ENCODE measurements around the gene SRA1. TPM values are rescaled to one million over a fixed set of nuclear protein-coding genes. Genes with fewer than 3 reads are reported as not detected.
"Not testable (repeated sequence)": the region's sequence is repeated elsewhere in the genome, so short reads cannot be mapped to it uniquely, and the experiment has no call there.

The SRA1 gene
- 31.8 TPM for total RNA-seq
- long read RNA-seq, transcript SRA1-205 (4 exons, 1,466 nt), result minor isoform, 8 of 69 reads
- long read RNA-seq, transcript SRA1-201 (5 exons, 2,107 nt), result major isoform, 53 of 69 reads
- long read RNA-seq, partial matches to known transcripts, result 0 of 69 reads
- long read RNA-seq, other reads (novel, unspliced or antisense), result 6 of 69 reads

DNA sequence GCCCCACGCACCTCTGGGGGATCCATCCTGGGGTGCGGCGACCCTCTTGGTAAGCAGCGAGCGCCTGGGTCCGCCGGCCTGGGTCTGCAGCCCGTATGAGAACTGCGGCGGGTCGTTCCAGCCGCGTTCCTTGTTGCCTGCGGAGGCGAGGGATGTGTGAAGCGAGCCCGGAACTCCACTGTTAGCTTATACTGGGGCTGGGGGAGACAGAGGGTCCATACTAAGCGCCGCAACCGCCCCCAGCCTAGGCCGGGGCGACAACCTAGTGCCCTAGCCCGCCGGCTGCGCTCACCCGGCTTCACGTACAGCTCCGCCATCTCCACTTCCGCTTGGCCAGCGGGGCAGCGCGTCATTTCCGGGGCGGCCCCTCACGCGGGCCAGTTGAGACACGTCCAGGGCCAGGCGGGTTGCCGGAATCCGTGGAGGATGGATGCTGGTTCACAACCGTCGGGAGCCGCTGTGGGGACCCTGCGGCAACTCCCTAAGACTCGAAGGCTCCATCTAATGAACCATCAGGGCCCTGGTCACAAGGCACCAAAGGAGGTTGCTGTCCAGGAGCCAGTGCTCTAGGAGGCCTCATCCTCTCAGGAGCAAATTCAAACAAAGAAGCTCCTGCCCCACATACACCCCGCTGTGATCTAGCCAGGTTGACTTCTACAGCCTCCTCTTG, at the start of gene SRA1:
TSS of gene SRA1 (minus strand) at position 338 of the 670 bp plus-strand sequence. CDS start at position 317, 21 bp downstream.
- DNase-seq (ENCODE audit: low spot score), result peak; percentile 98
- intact Hi-C loops (cut with DNase I), result no loop called here

DNA sequence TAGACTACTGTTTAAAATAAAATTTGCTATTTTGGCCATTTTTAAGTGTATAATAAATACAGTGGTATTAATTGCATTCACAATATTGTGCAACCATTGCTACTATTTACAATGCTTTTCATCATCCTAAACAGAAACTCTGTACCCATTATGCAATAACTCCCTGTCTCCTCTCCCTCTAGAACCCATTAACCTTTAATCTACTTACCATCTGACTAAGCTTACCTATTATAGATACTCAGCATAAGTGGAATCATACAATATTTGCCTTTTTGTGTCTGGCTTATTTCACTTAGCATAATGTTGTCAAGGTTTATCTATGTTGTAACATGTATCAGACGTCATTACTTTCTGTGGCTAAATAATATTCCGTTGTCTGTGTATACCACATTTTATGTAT, 49.8 kb upstream of the SRA1 start:
- intact Hi-C loops (cut with DNase I), result no loop called here
- DNase-seq (ENCODE audit: low spot score), result no peak

DNA sequence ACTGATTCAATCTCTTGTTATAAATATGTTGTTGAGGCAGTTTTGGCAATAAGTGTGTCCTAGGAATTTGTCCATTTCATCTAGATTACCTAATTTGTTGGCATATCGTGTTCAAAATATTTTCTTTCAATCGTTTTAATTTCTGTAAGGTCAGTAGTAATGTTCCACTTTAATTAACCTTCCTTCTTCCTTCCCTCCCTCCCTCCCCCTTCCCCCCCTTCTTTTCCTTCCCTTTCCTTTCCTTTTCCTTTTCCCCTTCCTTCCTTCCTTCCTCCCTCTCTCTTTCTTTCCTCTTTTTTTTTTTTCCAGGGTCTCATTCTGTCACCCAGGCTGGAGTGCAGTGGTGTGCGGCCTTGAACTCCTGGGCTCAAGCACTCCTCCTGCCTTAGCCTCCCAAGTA, 48.6 kb upstream of the SRA1 start:
- no peak for DNase-seq (ENCODE audit: low spot score)
- intact Hi-C loops (cut with DNase I), result no loop called here

DNA sequence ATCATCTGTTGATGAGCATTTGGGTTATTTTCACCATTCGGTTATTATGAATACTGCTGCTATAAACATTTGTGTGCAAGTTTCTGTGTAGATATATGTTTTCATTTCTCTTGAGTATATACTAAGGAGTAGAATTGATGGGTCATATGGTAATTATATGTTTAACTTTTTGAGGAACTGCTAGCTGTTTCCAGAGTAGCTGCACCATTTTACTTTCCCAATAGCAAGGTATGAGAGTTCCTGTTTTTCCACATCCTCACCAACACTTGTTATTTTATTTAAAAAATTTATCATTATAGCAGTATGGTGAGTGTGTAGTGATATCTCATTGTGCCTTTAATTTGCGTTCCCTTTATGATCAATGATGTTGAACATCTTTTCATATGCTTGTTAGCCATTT, 46.5 kb upstream of the SRA1 start:
- DNase-seq (ENCODE audit: low spot score), result no peak
- intact Hi-C loops (cut with DNase I), result no loop called here

DNA sequence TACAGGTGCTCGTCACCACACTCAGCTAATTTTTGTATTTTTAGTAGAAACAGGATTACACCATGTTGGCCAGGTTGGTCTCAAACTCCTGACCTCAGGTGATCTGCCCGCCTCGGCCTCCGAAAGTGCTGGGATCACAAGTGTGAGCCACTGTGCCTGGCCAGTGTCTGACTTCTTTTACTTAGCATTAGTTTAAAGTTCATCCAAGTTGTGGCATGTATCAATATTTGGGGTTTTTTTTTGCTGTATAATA, 46.1 kb upstream of the SRA1 start:
- DNase-seq (ENCODE audit: low spot score); intact Hi-C loops (cut with DNase I): not testable (repeated sequence)

DNA sequence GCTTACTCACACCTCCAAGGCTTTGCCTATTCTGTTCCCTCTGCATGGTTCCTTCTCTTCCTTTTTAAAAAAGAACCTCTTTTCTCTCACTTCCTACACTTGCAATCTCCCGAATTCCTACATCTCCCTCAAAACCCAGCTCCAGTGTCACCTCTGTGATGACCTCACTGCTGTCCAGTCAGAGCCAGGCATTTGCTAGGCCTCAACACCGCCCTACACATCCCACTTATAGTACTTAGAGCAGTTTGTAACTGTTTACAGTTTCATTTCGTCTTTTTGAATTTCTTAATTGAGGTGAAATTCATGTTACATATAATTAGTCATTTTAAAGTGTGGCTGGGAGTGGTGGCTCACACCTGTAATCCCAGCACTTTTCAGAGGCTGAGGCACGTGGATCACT, 44.9 kb upstream of the SRA1 start:
- intact Hi-C loops (cut with DNase I), result no loop called here
- no peak for DNase-seq (ENCODE audit: low spot score)

DNA sequence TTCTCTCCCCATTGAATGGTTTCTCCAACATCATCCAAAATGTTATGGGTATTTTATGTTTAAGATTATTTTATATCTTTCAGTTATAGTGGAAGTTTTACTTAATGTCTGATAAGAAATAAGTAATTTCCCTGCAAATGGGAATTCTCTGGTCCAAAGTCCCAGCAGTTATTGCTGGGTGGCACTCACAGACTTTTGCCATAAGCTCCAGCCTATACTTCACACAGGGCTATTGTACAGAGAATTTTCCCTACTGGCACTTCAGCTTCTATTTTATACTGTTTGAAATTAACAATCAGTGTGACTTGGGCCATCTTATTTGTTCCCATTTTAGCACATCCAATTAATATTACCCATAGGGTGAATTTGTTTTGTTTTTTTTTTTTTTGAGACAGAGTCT, 42.8 kb upstream of the SRA1 start:
- intact Hi-C loops (cut with DNase I), result no loop called here
- DNase-seq (ENCODE audit: low spot score), result no peak

DNA sequence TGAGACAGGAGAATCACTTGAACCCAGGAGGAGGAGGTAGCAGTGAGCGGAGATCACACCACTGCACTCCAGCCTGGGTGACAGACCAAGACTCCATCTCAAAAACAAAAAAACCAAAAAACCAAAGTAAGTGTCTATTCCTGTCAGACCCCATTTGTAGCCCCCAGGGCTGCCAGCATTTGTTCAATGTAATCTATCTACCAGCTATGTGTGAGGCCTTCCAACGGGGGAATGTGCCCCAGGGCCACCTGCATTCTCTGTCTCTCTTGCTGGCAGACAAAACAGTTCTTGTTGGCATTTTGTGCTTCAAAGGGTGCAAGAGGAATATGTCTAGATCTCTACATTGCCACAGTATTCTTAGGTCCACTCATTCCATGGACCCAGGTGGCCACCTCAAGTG, 41.6 kb upstream of the SRA1 start:
- intact Hi-C loops (cut with DNase I), result no loop called here
- DNase-seq (ENCODE audit: low spot score), result no peak

DNA sequence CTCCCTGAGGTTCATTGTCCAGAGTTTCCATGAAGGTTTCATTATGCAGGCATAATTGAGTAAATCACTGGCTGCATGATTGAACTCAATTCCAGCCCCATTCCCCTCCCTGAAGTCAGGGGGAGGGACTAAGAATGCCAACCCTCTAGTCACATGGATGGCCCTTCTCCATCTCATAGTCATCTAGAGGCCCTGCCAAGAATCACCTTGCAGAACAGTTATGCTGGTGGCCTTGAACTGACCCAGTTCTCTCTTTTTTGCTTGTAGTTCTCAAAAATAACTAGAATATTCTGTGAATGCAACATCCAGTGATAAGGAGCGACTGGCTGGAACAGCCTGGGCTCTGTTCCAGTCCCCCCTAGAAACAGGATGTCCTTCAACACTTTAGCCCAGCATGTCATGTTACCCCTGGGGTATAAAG, 39.1 kb upstream of the SRA1 start:
- no peak for DNase-seq (ENCODE audit: low spot score)
- intact Hi-C loops (cut with DNase I), result no loop called here

DNA sequence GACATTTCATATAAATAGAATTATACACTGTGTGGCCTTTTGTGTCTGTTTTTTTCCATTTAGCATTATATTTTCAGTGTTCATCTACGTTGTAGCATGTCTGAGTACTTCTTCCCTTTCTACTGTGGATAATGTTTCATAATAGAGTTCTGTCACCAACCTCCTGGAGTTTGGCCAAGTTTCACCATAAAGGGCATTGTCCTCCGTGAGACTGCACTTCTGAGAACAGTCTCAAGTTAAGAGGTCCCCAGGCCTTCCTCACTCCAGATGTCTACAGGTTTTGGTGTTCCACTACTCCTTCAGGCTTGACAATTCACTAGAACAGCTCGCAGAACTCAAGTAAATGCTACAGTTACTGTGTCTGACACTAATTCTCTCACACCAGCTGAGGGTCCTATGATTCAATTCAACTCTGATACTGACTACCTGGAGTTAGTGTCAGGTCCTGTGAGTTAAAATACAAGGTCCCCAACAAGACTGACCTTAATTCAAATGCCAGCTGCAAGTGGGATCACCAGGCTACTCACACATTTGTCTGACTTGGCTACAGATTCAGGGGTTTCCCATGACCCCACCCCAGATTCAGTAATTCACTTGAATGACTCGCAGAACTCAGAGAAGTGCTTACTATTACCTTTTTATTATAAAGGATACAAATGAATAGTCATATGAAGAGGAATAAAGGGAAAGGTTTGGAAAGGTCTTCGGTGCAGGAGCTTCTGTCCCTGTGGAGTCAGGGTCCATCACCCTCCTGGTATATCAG, 38.4 kb upstream of the SRA1 start:
- DNase-seq (ENCODE audit: low spot score), result no peak
- intact Hi-C loops (cut with DNase I), result no loop called here

DNA sequence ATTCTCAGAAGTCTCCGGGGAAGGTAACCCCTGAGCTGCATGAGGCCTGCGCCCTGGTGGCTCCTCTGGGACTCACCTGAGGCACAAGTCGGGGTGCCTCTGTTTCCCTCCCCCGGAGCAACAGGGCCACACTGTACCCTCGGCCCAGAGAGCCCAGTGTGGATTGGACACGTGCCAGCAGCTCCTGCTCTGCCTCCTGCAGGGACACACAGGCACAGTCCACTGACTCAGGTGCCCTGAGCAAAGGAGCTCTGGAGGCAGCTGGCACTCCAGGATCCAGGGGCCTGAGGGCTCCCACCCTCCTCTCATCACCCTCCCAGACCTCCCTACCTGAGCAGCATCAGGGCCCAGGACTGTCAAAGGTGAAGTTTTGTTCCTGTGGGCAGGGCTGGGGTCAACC, 36.9 kb upstream of the SRA1 start:
- no peak for DNase-seq (ENCODE audit: low spot score)
- intact Hi-C loops (cut with DNase I), result no loop called here

DNA sequence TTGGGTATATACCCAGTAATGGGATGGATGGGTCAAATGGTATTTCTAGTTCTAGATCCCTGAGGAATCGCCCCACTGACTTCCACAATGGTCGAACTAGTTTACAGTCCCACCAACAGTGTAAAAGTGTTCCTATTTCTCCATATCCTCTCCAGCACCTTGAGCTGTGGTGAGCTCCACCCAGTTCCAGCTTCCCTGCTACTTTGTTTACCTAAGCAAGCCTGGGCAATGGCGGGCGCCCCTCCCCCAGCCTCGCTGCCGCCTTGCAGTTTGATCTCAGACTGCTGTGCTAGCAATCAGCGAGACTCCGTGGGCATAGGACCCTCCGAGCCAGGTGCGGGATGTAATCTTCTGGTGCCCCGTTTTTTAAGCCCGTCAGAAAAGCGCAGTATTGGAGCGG, 35.8 kb upstream of the SRA1 start:
- DNase-seq (ENCODE audit: low spot score); intact Hi-C loops (cut with DNase I): not testable (repeated sequence)

DNA sequence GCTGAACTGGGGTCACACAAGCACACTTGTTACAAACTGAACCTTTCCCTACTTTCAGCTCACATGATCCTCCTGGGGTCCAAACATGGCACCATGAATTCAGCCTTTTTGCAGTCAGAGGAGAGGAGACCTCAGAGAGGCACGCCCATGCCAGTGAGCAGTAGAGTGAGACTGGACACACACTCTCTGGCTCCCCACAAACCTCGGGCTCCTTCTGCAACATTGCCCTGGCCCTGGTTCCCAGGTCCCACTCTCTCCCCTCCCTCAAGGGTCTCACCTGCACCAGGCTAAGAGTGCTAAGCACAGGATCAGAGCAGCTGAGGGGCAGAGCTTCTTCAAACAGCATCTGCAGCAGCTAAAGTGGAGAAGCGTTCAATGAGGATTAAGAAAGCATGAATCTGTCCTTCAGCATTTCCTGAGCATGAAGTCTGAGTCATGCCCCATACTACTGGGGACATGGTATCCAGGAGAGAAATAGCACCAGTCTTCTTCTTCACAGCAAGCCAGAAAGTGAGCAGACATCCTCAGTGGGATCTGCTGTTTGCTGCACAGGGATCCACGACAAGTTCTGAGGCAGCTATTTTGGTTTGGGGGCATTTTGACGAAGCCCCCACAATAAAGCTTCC, 34.6 kb upstream of the SRA1 start:
- DNase-seq (ENCODE audit: low spot score), result no peak
- intact Hi-C loops (cut with DNase I), result no loop called here

DNA sequence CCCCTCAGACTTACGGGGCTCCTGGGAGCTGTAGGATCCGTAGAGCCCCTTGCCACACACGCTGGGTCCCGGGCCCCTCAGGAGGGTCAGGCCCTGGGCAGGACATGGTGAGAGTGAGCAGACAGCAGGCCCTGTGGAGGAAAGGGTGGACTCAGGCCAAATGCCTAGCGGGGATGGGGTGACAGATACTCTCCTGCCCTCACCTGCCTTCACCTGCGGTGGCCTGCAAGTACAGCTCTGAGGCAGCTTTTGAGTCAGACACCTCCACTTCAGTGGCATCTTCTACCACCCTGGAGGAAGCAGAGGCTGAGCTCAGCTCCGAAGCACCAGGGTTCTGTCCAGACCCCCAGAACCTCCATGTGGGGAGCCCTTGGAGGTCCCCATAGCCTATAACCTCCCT, 33.6 kb upstream of the SRA1 start:
- intact Hi-C loops (cut with DNase I), result no loop called here
- no peak for DNase-seq (ENCODE audit: low spot score)

DNA sequence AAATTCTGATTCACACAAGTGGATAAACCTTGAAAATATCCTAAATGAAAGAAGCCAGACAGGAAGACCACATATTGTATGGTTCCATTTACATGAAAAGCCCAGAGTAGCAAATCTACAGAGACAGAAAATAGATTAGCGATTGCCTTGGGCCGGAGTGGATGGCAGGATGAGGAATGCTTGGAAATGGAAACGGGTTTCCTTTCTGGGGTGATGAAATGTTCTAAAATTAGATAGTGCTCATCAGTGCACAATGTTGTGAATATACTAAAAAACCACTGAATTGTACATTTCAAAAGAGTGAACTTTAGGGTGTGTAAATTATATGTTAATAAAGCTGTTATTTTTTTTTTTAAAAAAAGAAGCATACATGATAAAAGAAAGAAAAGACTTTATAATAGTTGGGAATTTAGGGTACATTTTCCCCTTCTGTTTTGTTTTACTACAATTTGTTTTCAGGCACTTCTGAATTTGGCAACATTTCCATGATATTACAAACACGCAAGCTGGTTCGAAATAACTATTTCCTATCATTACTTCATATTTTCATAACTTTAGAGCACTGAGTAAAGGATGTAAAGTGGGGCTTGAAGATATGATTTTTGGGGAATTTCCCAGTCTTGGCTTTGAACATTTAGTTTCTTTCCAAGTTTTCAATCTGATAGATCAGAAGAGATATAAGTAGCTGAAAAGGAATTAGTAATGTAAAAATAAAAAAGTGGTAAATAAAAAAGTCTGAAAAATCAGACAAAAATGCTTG, 31.2 kb upstream of the SRA1 start:
- intact Hi-C loops (cut with DNase I), result no loop called here

DNA sequence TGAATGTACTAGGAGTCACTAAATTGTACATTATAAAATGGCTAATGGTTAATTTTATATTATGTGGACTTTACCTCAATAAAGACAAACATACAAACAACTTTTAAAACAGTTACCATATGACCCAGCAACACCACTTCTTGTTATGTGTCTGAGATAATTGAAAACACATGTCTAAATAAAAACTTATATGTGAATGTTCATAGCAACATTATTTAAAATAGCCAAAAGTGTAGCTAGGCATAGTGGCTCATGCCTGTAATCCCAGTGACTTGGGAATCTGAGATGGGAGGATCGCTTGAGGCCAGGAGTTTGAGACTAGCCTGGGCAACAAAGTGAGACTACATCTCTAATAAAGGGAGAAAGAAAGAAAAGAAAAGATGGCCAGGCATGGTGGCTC, 30.2 kb upstream of the SRA1 start:
- intact Hi-C loops (cut with DNase I), result no loop called here
- no peak for DNase-seq (ENCODE audit: low spot score)

More for the DNA sequence above, 31.2 kb upstream of the SRA1 start:
- no peak for DNase-seq (ENCODE audit: low spot score)

DNA sequence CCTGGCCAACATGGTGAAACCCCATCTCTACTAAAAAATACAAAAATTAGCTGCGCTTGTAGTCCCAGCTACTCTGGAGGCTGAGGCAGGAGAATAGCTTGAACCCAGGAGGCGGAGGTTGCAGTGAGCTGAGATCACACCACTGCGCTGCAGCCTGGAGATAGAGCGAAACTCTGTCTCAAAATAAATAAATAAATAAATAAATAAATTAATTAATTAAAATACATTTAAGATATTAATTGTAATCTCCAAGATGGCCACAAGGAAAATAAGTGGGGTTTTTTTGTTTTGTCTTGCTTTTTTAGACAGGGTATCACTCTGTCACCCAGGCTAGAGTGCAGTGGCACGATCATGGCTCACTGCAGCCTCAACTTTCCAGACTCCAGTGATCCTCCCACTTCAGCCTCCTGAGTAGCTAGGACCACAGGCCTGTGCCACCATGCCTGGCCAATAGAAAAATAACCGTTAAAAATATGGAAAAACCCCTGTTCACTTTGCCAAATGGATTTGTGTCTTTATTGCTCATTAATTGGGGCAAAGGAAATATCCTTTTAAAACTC, 22.0 kb upstream of the SRA1 start:
- DNase-seq (ENCODE audit: low spot score); intact Hi-C loops (cut with DNase I): not testable (repeated sequence)

DNA sequence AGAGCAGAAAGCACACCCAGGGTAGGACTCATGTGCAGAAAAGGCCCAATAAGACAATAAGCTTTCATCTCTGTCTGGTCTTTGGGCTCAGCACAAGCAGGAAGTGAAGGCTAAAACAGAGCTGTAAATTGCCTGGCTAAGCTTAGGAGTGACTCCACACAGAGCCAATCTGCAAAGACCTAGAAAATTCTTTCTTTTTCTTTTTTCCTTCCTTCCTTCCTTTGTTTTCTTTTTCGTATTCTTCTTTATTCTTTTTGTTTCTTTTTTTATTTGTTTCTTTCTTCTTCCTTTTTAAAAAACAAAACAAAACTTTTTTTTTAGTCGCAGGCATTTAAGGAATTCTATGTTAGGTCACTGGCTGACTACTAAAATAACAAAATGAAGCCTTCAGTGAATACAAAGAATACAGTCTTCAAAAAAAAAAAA, 19.5 kb upstream of the SRA1 start:
- intact Hi-C loops (cut with DNase I), result no loop called here

DNA sequence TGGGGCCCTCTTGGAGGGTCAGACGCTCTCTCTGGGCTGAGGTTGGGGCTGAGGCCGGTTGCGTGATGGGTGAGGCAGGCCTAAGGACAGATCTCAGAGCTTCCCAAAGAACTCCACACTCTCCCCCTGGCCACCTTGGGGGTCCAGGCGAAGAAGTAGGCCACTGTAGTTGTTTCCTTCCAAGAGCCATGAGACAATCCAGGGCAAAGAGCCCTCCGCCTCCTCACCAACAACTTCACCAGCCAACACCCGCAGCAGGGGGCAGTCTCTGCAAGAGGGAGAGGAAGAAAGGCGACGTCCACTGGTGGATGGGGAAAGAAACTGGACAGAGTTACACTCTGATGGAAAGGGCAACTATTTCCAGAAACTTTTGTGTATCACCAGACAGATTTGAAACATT, 18.0 kb upstream of the SRA1 start:
- DNase-seq (ENCODE audit: low spot score), result no peak
- intact Hi-C loops (cut with DNase I), result no loop called here

More for the DNA sequence above, 19.5 kb upstream of the SRA1 start:
- no peak for DNase-seq (ENCODE audit: low spot score)

DNA sequence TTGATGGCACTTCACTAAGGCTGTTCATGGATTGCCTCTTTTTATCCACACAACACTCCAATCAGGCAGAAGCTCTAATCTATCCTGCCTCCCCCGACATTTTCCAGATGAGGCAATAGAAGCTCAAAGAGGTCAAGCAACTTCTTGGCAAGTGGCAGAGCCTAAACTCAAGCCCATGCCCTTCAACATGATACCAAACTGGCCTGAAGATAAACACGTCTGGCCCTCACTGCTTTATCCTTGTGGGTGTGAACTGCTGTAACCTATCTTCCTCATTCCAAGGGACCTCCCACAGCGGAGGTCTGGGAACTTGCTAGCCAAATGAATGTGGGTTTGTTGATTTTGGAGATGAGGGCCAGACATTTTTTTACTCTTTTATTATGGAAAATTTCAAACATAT, 16.9 kb upstream of the SRA1 start:
- intact Hi-C loops (cut with DNase I), result no loop called here
- no peak for DNase-seq (ENCODE audit: low spot score)
